Neuronal stem cell (in vitro differentiated cells): ENCODE data around the gene VPS13D.
A peak's percentile ranks its signal among the peaks of the same experiment; 100 is the strongest.

Experiments used
- DNase-seq: peaks from one replicate; pipeline ENCODE4 v3.0.0-alpha.2; 2013; ENCODE audit warnings: low spot score
- H2AFZ ChIP-seq: one replicate; pipeline ENCODE4 v1.6.1; 2013; ENCODE audit warnings: mild to moderate bottlenecking, low read length, inconsistent platforms
- H2AK5ac ChIP-seq: 2 replicates; pipeline ENCODE4 v1.6.1; 2013; ENCODE audit warnings: low read depth, mild to moderate bottlenecking, inconsistent platforms, low read length, moderate library complexity, mixed read lengths
- H2BK120ac ChIP-seq: 2 replicates; pipeline ENCODE4 v1.6.1; 2013; ENCODE audit warnings: low read depth, mild to moderate bottlenecking, inconsistent platforms, low read length, moderate library complexity, mixed read lengths
- H2BK12ac ChIP-seq: one replicate; pipeline ENCODE4 v1.6.1; 2013; ENCODE audit warnings: low read length, inconsistent platforms
- H2BK15ac ChIP-seq: 2 replicates; pipeline ENCODE4 v1.6.1; 2013; ENCODE audit warnings: mild to moderate bottlenecking, low read length, inconsistent platforms, mixed read lengths
- H2BK5ac ChIP-seq: one replicate; pipeline ENCODE4 v1.6.1; 2013; ENCODE audit warnings: inconsistent platforms, mild to moderate bottlenecking, low read length, moderate library complexity
- H3K14ac ChIP-seq: one replicate; pipeline ENCODE4 v1.6.1; 2013; ENCODE audit warnings: low read length, inconsistent platforms
- H3K18ac ChIP-seq: 2 replicates; pipeline ENCODE4 v1.6.1; 2013; ENCODE audit warnings: low read length, inconsistent platforms
- H3K23ac ChIP-seq: 2 replicates; pipeline ENCODE4 v1.6.1; 2013; ENCODE audit warnings: low read depth, mild to moderate bottlenecking, mixed read lengths, low read length, inconsistent platforms; ENCODE audit not compliant: poor library complexity
- H3K27ac ChIP-seq: replicated peaks from 3 replicates; pipeline ENCODE4 v1.5.1; 2013; ENCODE audit warnings: low read length, inconsistent platforms
- H3K27me3 ChIP-seq, 3 experiments: 2 replicates each; pipeline ENCODE4 v1.6.1; 2013; ENCODE audit warnings: low read length in 3 of 3, mild to moderate bottlenecking in 2 of 3, inconsistent platforms in 1 of 3, low read depth in 1 of 3, mixed read lengths in 1 of 3, moderate library complexity in 1 of 3; ENCODE audit not compliant: control insufficient read depth in 3 of 3, insufficient read depth in 3 of 3
- H3K36me3 ChIP-seq, 2 donors: replicated peaks in 1 of 2; 2 replicates each; pipeline ENCODE4 v1.6.1; 2013; ENCODE audit warnings: low read length in 2 of 2; ENCODE audit not compliant: control insufficient read depth in 2 of 2, insufficient read depth in 2 of 2
- H3K4ac ChIP-seq: 2 replicates; pipeline ENCODE4 v1.6.1; 2013; ENCODE audit warnings: inconsistent platforms, mild to moderate bottlenecking, low read length, moderate library complexity
- H3K4me1 ChIP-seq, 2 donors: 1 replicate in 1 of 2; 2 replicates in 1 of 2; pipeline ENCODE4 v1.6.1; 2013; ENCODE audit warnings: low read length in 2 of 2, low read depth in 1 of 2; ENCODE audit not compliant: control insufficient read depth in 2 of 2, insufficient read depth in 1 of 2
- H3K4me2 ChIP-seq: one replicate; pipeline ENCODE4 v1.6.1; 2013; ENCODE audit warnings: mild to moderate bottlenecking, low read length, inconsistent platforms; ENCODE audit not compliant: insufficient read depth, poor library complexity, severe bottlenecking
- H3K4me3 ChIP-seq, 2 donors: 2 replicates each; pipeline ENCODE4 v1.5.1; 2013; ENCODE audit warnings: low read length in 2 of 2, mild to moderate bottlenecking in 2 of 2, inconsistent platforms in 1 of 2, moderate library complexity in 1 of 2
- H3K79me1 ChIP-seq: one replicate; pipeline ENCODE4 v1.6.1; 2013; ENCODE audit warnings: low read depth, mild to moderate bottlenecking, inconsistent platforms, low read length, moderate library complexity
- H3K9ac ChIP-seq: one replicate; pipeline ENCODE4 v1.6.1; 2013; ENCODE audit warnings: mild to moderate bottlenecking, low read depth, low read length, inconsistent platforms; ENCODE audit not compliant: poor library complexity
- H3K9me3 ChIP-seq, 2 donors: replicated peaks in 1 of 2; 2 replicates each; pipeline versions ENCODE3 to v1.6.1; 2013; ENCODE audit warnings: low read length in 2 of 2, mild to moderate bottlenecking in 2 of 2, inconsistent platforms in 1 of 2, low read depth in 1 of 2, mixed read lengths in 1 of 2, moderate library complexity in 1 of 2; ENCODE audit not compliant: control insufficient read depth in 2 of 2, insufficient read depth in 1 of 2
- H4K8ac ChIP-seq: one replicate; pipeline ENCODE4 v1.6.1; 2013; ENCODE audit warnings: low read depth, mild to moderate bottlenecking, inconsistent platforms, low read length, moderate library complexity
- H4K91ac ChIP-seq: one replicate; pipeline ENCODE4 v1.6.1; 2013; ENCODE audit warnings: low read length, low read depth, mild to moderate bottlenecking, inconsistent platforms; ENCODE audit not compliant: poor library complexity
- WGBS, 2 donors: extraction: QIAGEN DNeasy Blood & Tissue Kit; methylation state at CpG; one replicate each; pipeline ENCODE4 v1.1.7; 2013; ENCODE audit warnings: missing lambda C conversion rate in 2 of 2, mixed read lengths in 1 of 2; ENCODE audit not compliant: insufficient read length in 2 of 2, insufficient replicate concordance in 1 of 2; ENCODE audit errors: extremely low coverage in 2 of 2; 5-methylcytosine and 5-hydroxymethylcytosine counted together

VPS13D gene

DNA sequence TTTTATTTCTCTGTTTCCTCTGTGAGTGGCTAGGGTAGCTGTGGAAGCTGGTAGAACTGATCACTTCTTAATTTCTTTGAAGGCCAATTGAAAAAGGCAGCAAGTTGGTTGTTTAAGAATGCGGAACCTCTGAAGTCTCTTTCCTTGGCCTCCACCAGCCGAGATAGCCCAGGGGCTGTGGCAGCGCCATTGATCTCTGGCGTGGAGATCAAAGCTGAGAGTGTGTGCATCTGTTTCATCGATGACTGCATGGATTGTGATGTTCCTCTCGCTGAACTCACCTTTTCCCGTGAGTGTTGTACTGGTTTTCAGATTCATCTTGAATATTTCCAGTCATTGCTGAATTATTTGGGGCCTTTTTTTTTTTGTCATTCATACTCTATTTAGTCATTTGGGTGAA, 97.7 kb downstream of the VPS13D start:
- no peak overlapping the region for H2BK120ac ChIP-seq
- H3K9ac ChIP-seq: no peak overlapping the region
- H3K4me3 ChIP-seq: no peak overlapping the region
- no peak overlapping the region for H3K23ac ChIP-seq
- H3K4ac ChIP-seq: no peak overlapping the region
- H2BK5ac ChIP-seq: no peak overlapping the region
- no peak overlapping the region for H2BK15ac ChIP-seq
- no peak for DNase-seq
- H3K36me3 ChIP-seq: peaks cover 5 to 46% of the 10 kb centered on the region in 2 donors
- H4K8ac ChIP-seq: no peak overlapping the region
- H3K4me1 ChIP-seq: no peaks in the 10 kb centered on the region
- no peak overlapping the region for H3K18ac ChIP-seq
- no peak overlapping the region for H3K14ac ChIP-seq
- no peak overlapping the region for H3K4me2 ChIP-seq
- H3K27me3 ChIP-seq: no peaks in the 10 kb centered on the region
- no peak overlapping the region for H3K27ac ChIP-seq
- no peak overlapping the region for H2AK5ac ChIP-seq
- no peak overlapping the region for H4K91ac ChIP-seq
- H2BK12ac ChIP-seq: no peak overlapping the region
- H3K79me1 ChIP-seq: no peaks in the 10 kb centered on the region
- no CpG with 5 or more reads among the region's 7 CpGs for WGBS, 2 donors
- no peak overlapping the region for H2AFZ ChIP-seq
- no peaks in the 10 kb centered on the region for H3K9me3 ChIP-seq

DNA sequence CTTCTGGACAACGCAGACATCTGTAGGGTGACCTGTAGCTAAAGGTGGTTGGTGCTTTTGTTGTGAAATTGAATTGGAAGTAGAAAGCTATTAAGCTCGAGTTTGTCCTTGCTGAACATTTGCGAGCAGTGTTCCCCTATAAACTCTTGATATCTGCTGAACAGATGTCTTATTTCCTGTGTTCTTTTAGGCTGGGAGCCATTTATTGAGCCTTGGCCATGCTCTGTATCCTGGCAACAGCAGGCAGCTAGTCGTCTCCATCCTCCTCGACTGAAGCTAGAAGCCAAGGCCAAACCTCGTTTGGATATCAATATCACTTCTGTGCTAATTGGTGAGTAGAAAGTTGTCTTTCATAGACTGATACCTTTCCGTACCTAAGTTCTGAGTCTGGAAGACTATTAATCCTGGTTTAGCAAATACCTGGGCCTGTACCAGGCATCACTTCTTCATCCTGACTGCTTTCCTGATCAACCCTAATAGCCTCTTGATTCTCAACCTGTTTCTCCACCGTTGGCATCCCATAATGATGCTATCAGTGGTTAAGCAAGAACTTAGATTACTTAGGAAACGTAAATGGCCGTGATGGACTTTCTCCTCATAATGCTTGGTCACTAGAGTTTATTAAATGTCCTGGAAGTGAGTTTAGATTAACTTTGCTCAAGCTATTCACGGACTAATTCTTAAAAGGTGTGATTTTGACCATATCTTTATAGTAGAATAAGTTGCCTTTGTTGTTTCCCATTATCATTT, 103.4 kb downstream of the VPS13D start:
- Histone ChIP-seq H3K18ac (no peak overlapping the region), H3K4me3 (no peak overlapping the region), H3K27me3 (no peaks in the 10 kb centered on the region), H3K4me1 (peaks cover 6 to 14% of the 10 kb centered on the region in 2 donors), H2AFZ (no peak overlapping the region), H3K9ac (no peak overlapping the region), H2BK15ac (no peak overlapping the region), H2BK120ac (no peak overlapping the region), H2BK5ac (no peak overlapping the region), H3K79me1 (no peaks in the 10 kb centered on the region), H3K4me2 (no peak overlapping the region), H3K23ac (no peak overlapping the region), H4K91ac (no peak overlapping the region), H2AK5ac (no peak overlapping the region), H3K4ac (no peak overlapping the region), H2BK12ac (no peak overlapping the region), H4K8ac (no peak overlapping the region), H3K27ac (no peak overlapping the region), H3K9me3 (no peaks in the 10 kb centered on the region), H3K36me3 (peaks cover 4 to 38% of the 10 kb centered on the region in 2 donors), H3K14ac (no peak overlapping the region)
- no CpG with 5 or more reads among the region's 11 CpGs for WGBS, 2 donors
- no peak for DNase-seq

DNA sequence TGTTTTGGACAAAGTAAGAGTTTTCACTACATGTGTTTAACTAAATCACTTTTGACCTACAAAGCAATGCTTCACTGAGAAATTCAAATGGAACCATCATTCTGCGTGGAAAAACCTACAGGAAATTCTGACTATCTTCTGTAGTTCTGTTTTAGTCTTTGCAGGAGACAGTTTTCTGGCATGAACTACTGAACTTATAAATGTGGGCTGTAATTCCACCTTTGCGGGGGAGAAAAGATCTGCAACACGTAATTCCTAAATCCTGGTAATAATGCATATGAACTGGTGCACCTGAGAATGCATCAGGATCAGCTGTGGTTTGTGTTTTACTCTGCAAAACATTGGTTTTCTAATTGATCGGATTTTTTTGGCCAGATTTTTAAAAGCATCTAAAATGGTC, 106.0 kb downstream of the VPS13D start:
- Histone ChIP-seq H3K4ac (no peak overlapping the region), H2BK15ac (no peak overlapping the region), H3K9ac (no peak overlapping the region), H3K18ac (no peak overlapping the region), H2AK5ac (no peak overlapping the region), H3K4me1 (peaks cover 6 to 14% of the 10 kb centered on the region in 2 donors), H2BK12ac (no peak overlapping the region), H3K36me3 (peaks cover 2 to 33% of the 10 kb centered on the region in 2 donors), H3K4me2 (no peak overlapping the region), H3K23ac (no peak overlapping the region), H4K8ac (no peak overlapping the region), H2AFZ (no peak overlapping the region), H4K91ac (no peak overlapping the region), H3K4me3 (no peak overlapping the region), H3K14ac (no peak overlapping the region), H2BK5ac (no peak overlapping the region), H3K27me3 (no peaks in the 10 kb centered on the region), H3K9me3 (no peaks in the 10 kb centered on the region), H2BK120ac (no peak overlapping the region), H3K79me1 (no peaks in the 10 kb centered on the region), H3K27ac (no peak overlapping the region)
- no CpG with 5 or more reads among the region's 4 CpGs for WGBS, 2 donors
- no peak for DNase-seq

DNA sequence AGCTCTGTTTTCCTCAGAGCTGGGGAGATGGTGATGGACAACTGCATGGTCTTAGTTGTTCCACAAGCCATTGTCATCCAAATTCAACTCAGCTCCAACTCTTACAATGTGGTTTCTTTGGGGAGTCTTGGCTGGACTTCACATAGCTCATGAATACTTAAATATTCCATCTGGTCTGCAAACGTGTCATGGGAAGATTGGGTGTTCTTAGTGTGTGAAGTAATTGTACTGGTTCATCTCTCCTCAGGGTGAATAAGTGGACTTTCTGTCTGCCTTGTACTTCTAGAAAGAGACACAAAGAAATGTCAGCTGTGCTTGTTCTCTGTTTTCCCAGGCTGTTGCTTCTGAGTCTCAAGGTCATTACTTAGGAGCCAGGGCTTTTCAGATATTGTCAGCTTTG, 106.6 kb downstream of the VPS13D start:
- H2AFZ ChIP-seq: no peak overlapping the region
- peaks cover 2 to 31% of the 10 kb centered on the region in 2 donors for H3K36me3 ChIP-seq
- H3K27ac ChIP-seq: no peak overlapping the region
- H4K91ac ChIP-seq: no peak overlapping the region
- H3K14ac ChIP-seq: no peak overlapping the region
- no peaks in the 10 kb centered on the region for H3K79me1 ChIP-seq
- no peak overlapping the region for H3K23ac ChIP-seq
- no peak overlapping the region for H2BK12ac ChIP-seq
- no peak overlapping the region for H2BK15ac ChIP-seq
- no peaks in the 10 kb centered on the region for H3K27me3 ChIP-seq
- peaks cover 6 to 14% of the 10 kb centered on the region in 2 donors for H3K4me1 ChIP-seq
- no peak overlapping the region for H2BK5ac ChIP-seq
- no peak overlapping the region for H3K9ac ChIP-seq
- WGBS, 2 donors: no CpG with 5 or more reads among the region's 1 CpG
- H4K8ac ChIP-seq: no peak overlapping the region
- H3K4ac ChIP-seq: no peak overlapping the region
- H3K4me3 ChIP-seq: no peak overlapping the region
- no peak overlapping the region for H2AK5ac ChIP-seq
- no peak overlapping the region for H3K4me2 ChIP-seq
- peak; percentile 24 for DNase-seq
- no peaks in the 10 kb centered on the region for H3K9me3 ChIP-seq
- no peak overlapping the region for H3K18ac ChIP-seq
- no peak overlapping the region for H2BK120ac ChIP-seq
